Calu3 (cell line): ENCODE data around the gene PRMT2. TPM values are rescaled to one million over a fixed set of nuclear protein-coding genes. Genes with fewer than 3 reads are reported as not detected.

Experiments used
- BruUV-seq: library from RNA; stranded (reverse); fragments of 400-500 nt; replicated peaks from 2 replicates; lab custom pipeline; 2021; lab: Mats Ljungman, UMichigan
- CTCF ChIA-PET: fragments of 300-600 bp; sonication (Branson Sonifier 250); formaldehyde crosslinking; loops from one replicate; lab custom pipeline; 2022; ENCODE audit warnings: antibody characterized with exemption; lab: Charles Lee
- DNase-seq: peaks from one replicate; pipeline ENCODE4 v3.0.0; 2022
- H3K27ac Mint-ChIP-seq: one replicate; pipeline ENCODE4 v1.8.0; 2022; ENCODE audit warnings: mixed read lengths; ENCODE audit not compliant: unreplicated experiment
- H3K27me3 Mint-ChIP-seq: one replicate; pipeline ENCODE4 v1.8.0; 2022; ENCODE audit warnings: mixed read lengths; ENCODE audit not compliant: unreplicated experiment
- H3K36me3 Mint-ChIP-seq: one replicate; pipeline ENCODE4 v1.8.0; 2022; ENCODE audit warnings: mild to moderate bottlenecking, moderate library complexity, mixed read lengths; ENCODE audit not compliant: insufficient read depth, unreplicated experiment
- H3K4me1 Mint-ChIP-seq: one replicate; pipeline ENCODE4 v1.8.0; 2022; ENCODE audit warnings: mild to moderate bottlenecking, low read depth, mixed read lengths; ENCODE audit not compliant: unreplicated experiment
- H3K4me3 Mint-ChIP-seq: one replicate; pipeline ENCODE4 v1.8.0; 2022; ENCODE audit warnings: mild to moderate bottlenecking, low read depth, moderate library complexity, mixed read lengths; ENCODE audit not compliant: unreplicated experiment
- H3K9me3 Mint-ChIP-seq: one replicate; pipeline ENCODE4 v1.8.0; 2022; ENCODE audit warnings: low read depth, mixed read lengths; ENCODE audit not compliant: unreplicated experiment
- CTCF ChIP-seq: fragments of 200-600 bp; IDR thresholded peaks from one replicate; pipeline ENCODE4 v1.8.0; 2022; ENCODE audit warnings: antibody characterized with exemption; ENCODE audit not compliant: unreplicated experiment
- intact Hi-C: fragments of 100-400 bp; cut with micrococcal nuclease; formaldehyde crosslinking; loops from one replicate; pipeline ENCODE4 v1.10.0; 2022; ENCODE audit not compliant: unreplicated experiment
- total RNA-seq: library from RNA; stranded (reverse); gene quantifications from 2 replicates; pipeline ENCODE4 v1.2.3, GENCODE V29; 2022

Gene PRMT2
- total RNA-seq, 1 experiment from 2014 or later = 59.4 TPM

GRCh38 chr21:46622226-46622625 is 13.2 kb upstream of the PRMT2 start:
- Mint-ChIP-seq H3K9me3 (peaks cover 3% of the 10 kb centered on the region), H3K4me1 (peaks cover 11% of the 10 kb centered on the region), H3K4me3 (no peak overlapping the region), H3K27me3 (no peaks in the 10 kb centered on the region), H3K36me3 (no peaks in the 10 kb centered on the region), H3K27ac (peak overlapping the region; percentile 80)
- intact Hi-C loops = no loop called here
- TF ChIP-seq CTCF = no peak
- DNase-seq = peak; percentile 75
- CTCF ChIA-PET = interaction anchor here (0.6 to 1.5 kb wide), 4 partner anchors 10 to 112 kb away, joined by 4 to 17 read pairs (median 6); partner anchors contain the start of gene PRMT2
- BruUV-seq = no TSS peak

GRCh38 chr21:46624050-46624449 is 11.4 kb upstream of the PRMT2 start:
- peaks cover 11% of the 10 kb centered on the region for H3K4me1 Mint-ChIP-seq
- DNase-seq = no peak
- CTCF ChIA-PET = no interaction called here
- no TSS peak for BruUV-seq
- intact Hi-C loops = no loop called here
- H3K36me3 Mint-ChIP-seq = no peaks in the 10 kb centered on the region
- H3K4me3 Mint-ChIP-seq = no peak overlapping the region
- peaks cover 3% of the 10 kb centered on the region for H3K9me3 Mint-ChIP-seq
- no peak for TF ChIP-seq CTCF
- H3K27me3 Mint-ChIP-seq = no peaks in the 10 kb centered on the region
- no peak overlapping the region for H3K27ac Mint-ChIP-seq

- Mint-ChIP-seq H3K36me3 (no peaks in the 10 kb centered on the region), H3K27ac (no peak overlapping the region), H3K9me3 (no peaks in the 10 kb centered on the region), H3K27me3 (no peaks in the 10 kb centered on the region), H3K4me1 (peaks cover 4% of the 10 kb centered on the region), H3K4me3 (no peak overlapping the region)
- no peak for TF ChIP-seq CTCF
- no peak for DNase-seq
- BruUV-seq = no TSS peak
- intact Hi-C loops = no loop called here
- CTCF ChIA-PET = no interaction called here
These were observed 9.7 kb upstream of the PRMT2 start for GRCh38 chr21:46625759-46626158.

- Mint-ChIP-seq H3K27me3 (no peaks in the 10 kb centered on the region), H3K36me3 (no peaks in the 10 kb centered on the region), H3K27ac (no peak overlapping the region), H3K9me3 (no peaks in the 10 kb centered on the region), H3K4me1 (no peaks in the 10 kb centered on the region), H3K4me3 (no peak overlapping the region)
- no peak for DNase-seq
- BruUV-seq = no TSS peak
- CTCF ChIA-PET = no interaction called here
- TF ChIP-seq CTCF = no peak
- intact Hi-C loops = no loop called here
These were observed 8.9 kb upstream of the PRMT2 start for GRCh38 chr21:46626536-46626935.
